HG02885 (cell line): ENCODE results near the gene BRD3.
A peak's percentile ranks its signal among the peaks of the same experiment; 100 is the strongest.
"Not testable (repeated sequence)": the region's sequence is repeated elsewhere in the genome, so short reads cannot be mapped to it uniquely, and the experiment has no call there.

Experiments
- ATAC-seq: cut with Tn5 transposase; IDR thresholded peaks from one replicate; pipeline ENCODE4 v1.9.1; 2021; ENCODE audit warnings: mild to moderate bottlenecking; ENCODE audit not compliant: unreplicated experiment, poor library complexity

BRD3 gene

DNA sequence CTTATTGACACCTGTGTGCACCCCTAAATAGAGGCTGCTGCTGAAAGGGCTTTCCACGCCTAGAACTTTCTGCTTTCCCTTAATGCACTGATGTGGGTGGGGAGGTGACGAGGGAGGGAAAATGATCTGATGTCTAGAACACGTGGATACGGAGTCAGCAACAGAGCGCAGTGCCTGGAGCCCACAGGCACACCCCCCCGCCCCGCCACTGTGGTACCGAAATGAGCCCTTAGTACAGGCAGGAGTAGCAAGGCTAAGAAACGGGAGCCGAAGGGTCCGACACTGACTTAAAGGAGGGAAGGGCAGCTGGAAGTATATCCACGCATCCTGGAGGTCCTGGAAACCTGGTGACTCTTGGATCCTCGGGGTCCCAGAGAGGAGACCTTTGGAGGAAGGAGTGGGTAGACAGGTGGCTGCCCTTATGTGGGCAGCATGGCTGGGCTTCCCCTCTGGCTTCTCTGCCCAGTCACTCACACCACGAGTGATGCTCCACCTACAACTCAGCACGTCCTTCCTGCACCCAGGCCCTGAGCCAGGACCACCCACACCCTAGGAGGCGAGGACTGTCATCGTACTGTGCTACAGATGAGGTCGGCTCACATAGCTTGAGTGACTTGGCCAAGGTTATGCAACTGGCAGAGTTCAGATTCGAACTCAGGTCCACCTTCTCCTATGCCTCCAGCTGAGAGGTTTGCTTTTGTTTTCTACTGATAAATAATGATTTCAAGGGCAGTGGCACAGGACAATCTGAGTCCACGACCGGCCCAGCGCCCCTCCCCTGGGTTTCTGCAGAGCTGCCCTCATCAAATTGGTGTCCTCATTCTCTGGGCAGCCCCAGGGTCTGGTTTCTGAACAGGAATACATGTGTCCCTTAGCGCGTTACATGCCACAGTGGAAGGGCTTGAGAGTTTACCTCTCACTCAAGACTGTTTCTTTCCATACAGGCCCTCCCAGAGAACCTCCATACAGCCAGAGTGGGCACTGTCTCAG is 71.0 kb downstream of the BRD3 start:
- ATAC-seq: no peak

DNA sequence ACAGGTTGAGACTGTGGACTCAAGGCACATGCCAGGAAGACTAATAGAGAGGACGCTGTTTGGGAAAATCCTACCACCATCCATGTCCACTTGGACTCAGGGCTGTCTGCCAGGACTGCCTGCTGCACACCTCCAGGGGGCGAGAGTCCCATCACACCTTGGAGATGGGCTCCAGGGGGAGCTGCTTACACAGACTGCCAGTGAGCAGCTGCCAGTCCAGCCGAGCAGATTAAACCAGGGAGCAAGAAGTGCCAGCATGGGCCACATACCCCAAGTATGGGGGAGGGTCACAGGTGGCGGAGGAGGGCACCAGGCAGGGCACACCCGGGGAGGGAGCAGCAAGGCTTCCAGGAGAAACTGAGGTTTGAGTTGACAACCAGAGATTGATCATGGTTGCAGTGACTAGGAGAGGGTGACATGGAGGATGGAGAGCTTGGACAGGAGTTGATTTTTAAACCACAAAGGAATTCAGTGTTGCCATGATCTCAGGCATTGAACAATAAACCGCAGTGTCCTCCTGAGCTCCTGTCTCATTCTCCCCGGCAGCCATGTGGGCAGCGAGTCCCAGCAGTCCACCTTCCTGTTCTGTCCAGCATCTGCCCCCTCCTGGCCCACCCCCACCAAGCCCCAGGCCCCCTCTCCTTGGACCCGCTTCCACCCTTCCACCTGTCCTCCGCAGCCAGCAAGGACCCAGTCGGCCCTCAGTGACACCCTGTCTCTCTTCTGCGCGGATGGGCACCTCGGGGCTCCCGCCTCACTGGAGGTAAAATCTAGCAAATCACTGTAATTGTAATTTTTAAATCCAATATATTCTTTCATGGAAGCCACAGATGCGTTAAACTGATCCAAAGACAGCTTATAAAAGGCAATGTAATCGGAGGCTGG is 72.6 kb downstream of the BRD3 start:
- no peak for ATAC-seq

DNA sequence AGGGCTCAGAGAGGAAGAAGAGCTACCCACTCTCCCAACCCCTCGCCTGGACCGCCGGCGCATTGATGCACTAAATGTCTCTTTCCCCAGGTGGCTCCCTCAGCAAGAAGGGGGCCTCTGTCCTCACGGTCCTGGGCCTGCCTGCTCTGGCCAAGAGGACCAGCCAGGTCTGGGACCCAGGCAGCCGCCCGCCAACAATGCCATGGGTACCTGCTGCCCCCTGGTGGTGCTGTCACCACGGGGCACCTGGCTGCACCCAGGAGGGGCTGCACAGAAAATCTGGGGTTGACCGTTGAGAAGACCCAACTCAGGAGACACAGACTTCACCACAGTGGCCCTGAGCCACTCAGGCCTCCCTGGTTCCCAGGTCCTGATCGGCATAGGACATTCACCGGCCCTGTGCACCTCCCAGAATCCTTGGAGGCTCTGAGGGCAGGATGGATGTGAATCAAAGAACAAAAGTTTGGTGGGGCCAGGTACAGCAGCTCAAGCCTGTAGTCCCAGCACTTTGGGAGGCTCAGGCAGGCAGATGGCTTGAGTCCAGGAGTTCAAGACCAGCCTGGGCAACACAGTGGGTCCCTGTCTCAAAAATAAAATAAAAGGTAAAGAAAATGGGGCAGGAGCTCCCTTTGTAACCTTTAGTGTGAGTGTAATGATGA is 73.3 kb downstream of the BRD3 start:
- no peak for ATAC-seq

DNA sequence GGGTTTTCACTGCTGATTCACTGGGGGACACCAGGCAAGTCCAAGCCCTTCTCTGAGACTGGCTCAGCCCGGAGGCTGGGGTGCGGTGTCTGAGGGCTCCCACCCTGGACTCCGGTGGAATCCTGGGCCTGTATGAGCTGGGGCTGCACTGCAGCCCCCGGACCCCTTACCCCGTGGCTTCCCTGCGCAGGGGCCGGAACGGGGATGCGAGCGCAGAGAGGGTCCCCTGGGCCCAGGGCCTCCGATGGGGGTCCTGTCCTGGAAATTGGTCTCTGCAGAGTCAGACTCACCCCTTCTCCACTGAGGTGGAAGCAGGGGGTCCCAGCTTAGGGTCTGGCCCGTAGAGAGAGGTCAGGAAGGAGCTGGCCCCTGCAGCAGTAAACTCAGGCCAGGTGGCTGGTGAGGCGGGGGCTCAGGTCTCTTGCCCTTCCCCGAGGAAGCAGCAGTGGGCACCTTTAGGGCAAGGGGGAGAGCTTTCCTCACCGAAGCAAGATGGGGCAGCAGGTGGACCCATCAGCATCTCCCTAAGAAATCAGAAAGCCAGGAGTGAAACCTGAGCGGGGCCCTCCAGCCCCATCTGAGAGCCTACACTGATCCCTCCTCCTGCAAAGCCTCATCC is 74.1 kb downstream of the BRD3 start:
- no peak for ATAC-seq

DNA sequence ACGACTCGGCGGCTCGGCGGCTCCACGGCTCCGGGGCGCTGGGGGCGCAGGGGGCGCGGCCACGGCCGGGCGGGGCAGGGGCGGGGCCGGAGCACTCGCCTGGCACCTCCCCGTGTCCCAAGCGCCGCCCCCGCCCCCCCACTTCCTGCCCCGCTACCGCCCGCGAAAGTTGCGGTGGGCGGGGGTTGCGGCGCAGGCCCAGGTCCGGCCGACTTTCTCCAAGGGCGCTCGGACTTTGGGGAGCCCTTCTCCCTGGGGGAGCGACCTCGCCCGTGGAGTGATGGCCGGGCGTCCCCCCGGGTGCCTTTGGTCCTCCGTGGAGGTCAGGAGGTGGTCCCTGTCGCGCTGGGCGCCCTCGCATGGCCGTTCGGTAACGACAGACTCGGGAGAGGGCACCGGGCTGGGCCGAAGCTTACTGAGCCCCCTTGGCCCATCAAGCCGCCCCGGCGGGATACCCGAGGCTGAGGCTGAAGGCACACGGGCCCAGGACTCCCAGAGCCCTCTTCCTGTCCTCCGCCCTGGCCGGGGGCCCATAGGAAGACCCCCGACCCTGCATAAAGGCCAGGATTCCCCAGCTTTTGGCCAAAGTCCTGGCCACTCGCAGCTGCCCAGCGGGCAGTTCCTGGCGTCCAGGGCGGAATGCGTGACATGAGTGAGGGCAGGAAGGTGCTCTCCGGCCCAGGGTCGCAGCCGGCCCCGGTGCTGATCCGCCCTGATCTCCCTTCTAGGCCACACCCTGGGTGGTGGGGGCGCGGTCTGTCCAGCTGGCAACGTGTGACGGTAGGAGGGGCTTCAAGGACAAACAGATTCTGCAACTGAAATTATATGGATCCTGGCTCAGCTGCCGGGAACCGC is 74.8 kb downstream of the BRD3 start:
- ATAC-seq: peak; percentile 49

DNA sequence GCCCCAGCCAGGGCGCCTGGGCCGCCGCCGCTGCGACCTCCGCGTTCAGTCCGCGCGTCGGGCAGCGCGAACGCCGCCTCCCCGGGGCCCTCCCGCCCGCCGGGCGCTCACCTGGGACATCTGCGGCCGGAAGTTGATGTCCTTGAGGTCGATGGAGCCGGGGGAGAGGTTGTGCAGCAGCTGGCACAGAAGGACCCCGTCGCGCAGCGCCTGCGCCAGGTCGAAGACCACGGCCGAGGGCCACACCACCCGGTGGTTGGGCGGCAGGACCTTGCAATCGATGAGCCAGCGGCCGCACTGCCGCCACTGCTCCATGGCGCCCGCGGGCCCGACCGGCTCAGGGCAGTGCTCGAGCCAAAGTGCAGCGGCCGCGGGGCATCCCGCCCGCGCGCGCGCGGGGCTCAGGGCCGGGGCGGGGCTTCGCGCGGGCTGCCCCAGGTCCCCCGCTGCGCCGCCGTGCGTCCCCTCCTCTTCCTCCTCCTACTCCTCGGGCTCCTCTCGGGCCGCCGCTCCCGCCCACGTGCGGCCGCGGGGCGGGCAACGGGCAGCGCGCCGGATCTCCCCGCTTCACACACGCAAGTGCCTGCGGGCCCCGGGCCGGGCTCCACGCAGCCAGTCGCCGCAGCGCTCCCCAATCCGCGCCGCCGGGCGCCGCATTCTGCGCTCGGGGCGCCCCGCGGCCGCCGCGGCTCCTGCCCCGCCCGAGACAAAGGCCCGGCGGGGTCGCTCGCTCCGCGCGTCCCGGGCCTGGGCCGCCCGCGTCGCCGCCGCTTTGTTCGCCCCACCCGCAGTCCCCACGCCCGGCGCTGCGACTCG is 75.7 kb downstream of the BRD3 start, which contains the start of gene VAV2:
TSS of gene VAV2 (minus strand) at position 361 of the 816 bp plus-strand sequence. CDS start at position 315, 46 bp downstream.
- ATAC-seq: peak; percentile 59

DNA sequence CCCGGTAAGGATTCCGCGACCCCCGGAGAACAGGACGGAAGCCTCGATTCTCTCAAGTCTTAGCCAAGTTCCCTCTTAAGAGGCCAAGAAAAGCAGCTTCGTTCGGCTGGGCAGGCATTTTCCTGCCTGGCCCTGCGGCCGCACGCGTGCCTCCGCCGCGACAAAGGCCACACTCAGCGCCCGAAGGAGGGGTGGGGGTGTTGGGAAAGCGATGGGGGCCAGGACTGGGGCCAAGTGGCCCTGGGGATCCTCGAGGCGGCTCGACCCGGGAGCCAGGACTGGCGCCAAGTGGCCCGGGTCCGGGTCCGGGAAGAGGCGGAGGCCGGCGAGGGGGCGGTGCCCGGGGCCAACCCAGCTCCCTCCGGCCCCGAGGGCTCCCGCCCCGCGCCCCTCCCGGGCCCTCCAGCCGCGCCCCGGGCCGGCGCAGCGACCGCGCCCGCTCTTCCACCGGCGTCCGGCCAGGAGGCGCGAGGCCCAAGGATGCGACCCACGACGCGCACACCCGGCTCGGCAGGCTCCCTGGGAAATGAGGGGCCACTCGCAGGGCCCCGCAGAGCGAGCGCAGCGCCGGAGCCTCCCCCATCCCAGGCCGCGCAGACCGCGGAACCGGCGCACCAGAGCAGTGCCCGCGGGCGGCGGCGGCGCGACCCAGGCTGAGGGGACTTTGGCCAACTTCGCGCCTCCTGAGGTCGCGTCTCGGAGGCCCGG is 76.5 kb downstream of the BRD3 start:
- peak; percentile 21 for ATAC-seq

DNA sequence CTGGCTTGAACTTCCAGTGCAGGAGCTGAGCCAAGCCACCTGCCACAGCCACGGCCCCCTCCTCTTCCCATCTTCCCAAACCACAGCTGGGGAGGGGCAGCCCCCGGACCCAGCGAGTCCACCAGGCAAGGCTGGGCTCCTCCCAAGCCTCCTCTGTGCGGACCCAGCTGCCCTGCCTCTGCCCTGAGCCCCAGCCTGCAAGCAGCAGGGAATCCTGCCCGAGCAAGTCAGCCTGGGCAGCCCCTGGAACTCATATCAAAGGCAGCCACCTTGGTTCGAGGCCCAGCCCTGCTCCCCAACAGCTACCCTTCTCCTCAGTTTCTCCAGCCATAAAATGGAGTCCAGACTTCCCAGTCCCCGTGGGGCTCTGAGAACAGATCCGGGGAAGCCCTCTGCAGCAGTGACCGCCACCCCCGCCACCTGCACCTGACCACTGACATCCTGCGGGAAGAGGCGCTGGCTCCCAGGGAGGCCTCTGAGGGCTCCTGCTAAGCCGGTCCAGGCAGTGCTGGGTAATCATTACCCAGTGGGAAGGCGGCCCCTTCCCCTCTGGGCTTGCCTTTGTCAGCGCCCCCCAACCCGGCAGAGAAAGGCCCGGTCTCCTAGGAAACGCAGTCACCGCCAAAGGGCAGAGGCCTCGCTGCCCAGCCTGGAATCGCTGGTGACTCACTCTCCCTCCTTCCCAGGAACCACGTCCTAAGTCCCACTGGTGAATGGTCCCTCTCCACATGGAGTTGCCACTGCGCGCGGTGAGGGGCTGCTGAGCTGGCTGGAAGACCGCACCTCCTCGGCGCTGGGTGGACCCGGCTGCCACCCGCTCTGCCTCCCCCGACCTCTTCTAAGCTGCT is 77.2 kb downstream of the BRD3 start:
- ATAC-seq: no peak

DNA sequence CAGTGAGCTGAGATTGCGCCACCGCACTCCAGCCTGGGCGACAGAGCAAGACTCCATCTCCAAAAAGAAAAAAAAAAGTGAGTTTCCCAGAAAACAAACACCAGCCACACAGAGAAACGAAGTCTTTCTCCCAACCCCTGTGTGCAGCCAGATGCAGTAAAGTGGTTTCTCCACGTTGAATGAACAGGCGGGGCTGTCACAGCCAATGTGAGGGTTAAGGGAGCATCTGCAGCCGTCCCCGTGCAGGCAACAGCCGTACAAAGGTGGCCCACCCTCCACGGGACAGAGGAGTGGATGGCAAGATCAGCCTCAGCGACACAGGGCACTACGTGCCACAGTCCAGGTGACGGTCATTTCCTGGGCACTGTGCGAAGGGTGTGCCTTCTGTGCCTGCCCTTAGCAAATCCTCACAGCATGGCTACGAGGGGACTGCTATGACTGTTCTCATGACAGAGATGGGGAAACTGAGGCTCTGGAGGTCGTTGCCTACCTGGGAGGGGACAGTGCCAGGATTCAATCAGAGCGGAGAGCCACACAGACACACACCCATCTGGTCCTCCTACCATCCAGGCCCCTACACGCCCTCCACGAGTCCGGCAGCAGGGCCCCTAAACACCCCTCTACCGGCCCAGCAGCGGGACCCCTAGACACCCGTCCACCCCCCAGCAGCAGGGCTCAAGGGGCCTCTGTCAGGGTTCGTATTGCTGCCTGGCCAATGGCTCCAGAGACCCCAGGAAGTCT is 78.0 kb downstream of the BRD3 start:
- ATAC-seq: no peak

DNA sequence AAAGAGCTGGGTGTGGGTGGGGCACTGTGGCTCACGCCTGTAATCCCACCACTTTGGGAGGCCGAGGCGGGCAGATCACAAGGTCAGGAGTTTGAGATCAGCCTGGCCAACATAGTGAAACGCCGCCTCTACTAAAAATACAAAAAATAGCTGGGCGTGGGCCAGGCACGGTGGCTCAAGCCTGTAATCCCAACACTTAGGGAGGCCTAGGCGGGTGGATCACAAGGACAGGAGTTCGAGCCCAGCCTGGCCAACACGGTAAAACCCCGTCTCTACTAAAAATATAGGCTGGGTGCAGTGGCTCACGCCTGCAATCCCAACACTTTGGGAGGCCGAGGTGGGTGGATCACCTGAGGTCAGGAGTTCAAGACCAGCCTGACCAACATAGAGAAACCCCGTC is 79.1 kb downstream of the BRD3 start:
- not testable (repeated sequence) for ATAC-seq

DNA sequence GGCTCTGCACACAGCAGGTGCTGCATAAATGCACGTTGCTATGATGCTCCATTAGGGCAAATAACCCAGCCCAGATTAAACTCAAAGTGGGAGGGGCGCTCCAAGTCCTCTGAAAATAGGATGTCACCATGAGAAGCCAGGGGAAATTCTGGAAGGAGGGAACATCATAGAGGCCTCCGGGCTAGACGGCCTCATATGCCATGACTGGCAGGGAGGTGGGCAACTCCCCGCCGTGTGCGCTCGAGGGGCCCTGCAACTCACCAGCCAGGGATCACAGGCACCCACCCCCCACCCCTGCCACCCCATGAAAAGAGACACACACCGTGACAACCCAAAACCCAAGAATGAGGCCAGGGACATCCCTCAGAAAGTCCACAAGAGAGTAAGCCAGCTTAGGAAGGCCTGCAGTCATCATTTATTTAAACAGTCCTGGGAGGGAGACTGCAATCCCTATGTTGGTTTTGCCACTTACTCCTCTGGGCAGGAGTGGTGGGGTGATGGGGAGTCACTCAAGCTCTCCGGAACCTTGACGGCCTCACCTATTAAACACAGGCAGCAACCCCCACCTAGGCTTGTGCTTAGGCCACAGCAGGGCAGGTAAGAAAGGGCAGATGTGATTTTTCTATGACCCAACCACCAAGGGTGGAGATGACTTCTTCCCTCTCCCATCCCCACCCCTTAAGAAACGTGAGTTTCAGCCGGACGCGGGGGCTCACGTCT is 79.7 kb downstream of the BRD3 start:
- ATAC-seq: no peak

DNA sequence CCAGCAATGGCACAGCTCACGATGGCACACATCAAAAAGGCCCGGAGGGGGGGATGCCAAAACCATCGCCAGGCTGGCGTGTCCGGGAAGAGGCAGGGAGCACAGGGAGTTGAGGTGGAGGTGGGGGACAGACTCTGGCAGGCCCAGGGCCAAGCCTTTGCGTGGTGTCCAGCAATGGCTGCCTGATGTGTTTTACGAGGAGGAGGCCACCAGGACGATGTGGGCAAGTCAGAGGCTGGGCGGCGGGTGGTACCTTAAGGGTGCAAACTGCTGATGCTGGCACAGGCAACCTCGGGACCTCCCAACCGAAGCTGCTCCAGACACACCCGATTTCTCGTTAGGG is 80.4 kb downstream of the BRD3 start:
- ATAC-seq: no peak

DNA sequence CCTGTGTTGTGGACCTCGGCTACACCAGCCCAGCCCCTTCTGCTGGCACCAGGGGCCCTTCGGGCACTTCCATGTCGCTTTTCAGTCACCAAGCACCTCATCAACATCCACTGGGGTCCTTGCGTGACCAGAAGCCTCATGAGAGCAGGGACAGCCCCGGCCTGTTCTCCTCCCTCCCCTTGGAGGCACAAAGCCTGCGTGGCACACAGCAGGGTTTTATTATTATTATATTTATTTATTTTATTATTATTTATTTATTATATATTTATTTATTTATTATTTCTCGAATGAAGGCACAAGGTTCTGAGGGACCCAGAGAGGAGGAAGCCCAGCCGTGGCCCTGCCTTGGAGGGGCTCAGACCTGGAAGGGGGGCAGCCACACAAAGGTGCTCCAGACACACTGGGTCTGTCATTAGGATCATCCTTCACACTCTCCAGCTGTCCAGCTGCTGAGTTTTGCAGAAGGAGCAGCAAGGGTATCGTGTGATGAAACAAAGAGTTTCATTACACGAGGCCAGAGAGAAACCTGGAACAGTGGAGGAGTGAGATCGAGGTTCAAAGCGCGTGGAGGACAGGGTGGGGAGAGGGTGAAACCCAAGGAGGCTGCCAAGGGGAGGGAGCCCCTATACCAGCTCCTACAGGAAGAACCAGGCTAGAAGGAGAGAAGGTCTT is 80.9 kb downstream of the BRD3 start:
- ATAC-seq: no peak

DNA sequence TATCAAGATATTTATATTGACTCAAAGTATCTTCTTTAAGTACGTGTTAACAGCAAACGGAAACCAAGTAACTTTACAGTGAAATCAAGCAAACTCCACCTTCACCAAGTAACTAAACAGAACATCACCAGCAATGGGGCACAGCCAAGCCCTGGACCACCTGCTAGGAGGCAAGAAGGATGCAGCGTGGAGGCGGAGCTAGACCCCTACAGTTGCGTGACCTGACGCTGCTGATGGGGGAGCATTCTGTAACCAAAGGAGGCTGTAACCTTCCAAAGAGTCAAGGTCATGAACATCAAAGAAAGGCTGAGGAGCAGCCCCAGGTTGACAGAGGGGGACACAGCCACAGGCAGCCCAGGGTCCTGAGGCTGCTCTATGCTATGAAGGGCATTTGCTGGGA is 81.8 kb downstream of the BRD3 start:
- ATAC-seq: no peak
